Measurements from ENCODE around the gene U2AF1. TPM values are rescaled to one million over a fixed set of nuclear protein-coding genes. Genes with fewer than 3 reads are reported as not detected.
"Not testable (repeated sequence)": the region's sequence is repeated elsewhere in the genome, so short reads cannot be mapped to it uniquely, and the experiment has no call there.

Gene U2AF1
- polyA plus RNA-seq, 3 donors: 12.3 to 88.6 (median 55.1) TPM

GRCh38 chr21:43102281-43102680, 5.1 kb downstream of the U2AF1 start:
- DNase-seq (ENCODE audit: extremely low read depth in 1 of 11, low read depth in 9 of 11, low spot score in 4 of 11): not testable (repeated sequence)

GRCh38 chr21:43101676-43102075, 5.7 kb downstream of the U2AF1 start:
- DNase-seq (ENCODE audit: extremely low read depth in 1 of 11, low read depth in 9 of 11, low spot score in 4 of 11): not testable (repeated sequence)

- DNase-seq (ENCODE audit: extremely low read depth in 1 of 11, low read depth in 9 of 11, low spot score in 4 of 11): not testable (repeated sequence)
Measured at GRCh38 chr21:43101000-43101399, 6.4 kb downstream of the U2AF1 start.

GRCh38 chr21:43091979-43092614, 15.3 kb downstream of the U2AF1 start:
- DNase-seq (ENCODE audit: extremely low read depth in 1 of 11, low read depth in 9 of 11, low spot score in 4 of 11): not testable (repeated sequence)

DNA sequence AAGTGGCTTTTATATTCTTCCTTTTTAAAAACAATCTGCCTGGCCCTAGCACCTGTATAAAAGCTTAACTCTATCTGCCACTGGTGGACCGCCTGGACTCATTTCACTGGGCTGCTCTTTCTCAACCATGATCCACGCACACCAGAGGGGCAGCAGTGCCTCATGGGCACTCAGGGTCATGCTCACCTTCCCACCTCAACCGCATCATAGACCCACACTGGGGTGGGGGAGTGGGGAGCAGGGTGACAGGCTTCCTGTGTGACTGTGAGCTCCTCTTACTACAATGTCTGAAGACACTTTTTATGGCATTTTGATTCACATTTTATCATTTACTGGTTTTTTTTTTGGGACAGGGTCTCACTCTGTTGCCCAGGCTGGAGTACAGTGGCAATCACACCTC, 16.4 kb downstream of the U2AF1 start:
- not testable (repeated sequence) for DNase-seq (ENCODE audit: extremely low read depth in 1 of 11, low read depth in 9 of 11, low spot score in 4 of 11)

DNA sequence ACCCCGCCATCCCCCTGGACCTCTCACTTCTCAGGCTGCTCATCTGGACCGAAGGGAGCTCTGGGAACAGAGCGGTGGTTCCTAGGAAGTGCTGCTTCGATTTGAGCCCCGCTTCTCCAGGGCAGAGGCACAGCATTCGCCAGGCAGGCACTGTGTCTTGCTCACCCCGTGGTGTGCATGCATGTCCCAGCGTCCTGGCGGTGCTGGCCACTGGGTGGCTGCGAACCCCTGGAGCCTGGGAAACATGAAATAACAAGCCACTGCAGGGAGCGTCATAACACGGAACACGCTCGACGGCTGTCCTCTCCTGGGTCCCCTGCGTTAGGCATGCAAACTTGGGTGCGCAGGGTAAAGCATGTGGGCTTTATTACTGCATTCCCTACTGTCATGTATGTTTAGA, 17.9 kb downstream of the U2AF1 start:
- DNase-seq (ENCODE audit: extremely low read depth in 1 of 11, low read depth in 9 of 11, low spot score in 4 of 11): not testable (repeated sequence)

DNA sequence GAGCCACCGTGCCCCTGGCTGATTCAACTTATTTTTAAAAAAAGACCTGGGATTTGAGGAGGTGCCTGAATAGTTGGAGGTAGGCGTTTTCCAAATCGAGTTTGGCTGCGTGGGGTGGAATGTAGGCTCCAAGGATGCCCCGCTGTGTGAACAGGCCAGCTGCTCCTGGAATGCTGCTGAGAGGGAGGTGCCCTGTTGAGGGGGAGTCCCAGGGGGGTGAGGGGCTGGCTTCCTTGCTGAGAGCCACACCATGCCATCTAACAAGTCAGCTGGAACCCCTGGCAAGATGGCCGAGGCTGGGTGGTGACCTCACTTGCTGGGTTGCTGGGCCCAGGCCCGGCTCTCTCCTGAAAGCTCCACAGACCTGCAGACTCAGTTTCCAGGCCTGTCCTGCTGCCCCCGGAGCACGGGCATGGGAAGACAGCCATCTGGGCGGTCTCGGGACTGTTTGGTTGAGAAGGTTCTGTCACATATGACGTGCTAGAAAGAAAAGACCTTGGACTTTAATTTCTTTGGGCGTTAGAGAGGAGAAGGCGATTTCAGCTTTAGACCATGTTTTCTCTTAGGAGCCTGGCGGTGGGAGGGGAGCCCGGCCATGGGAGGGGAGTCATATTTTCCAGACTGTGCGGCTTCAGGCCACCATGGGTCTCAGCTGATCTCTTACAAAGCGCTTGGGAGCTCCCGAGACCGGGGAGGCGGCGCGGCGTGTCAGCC, 24.6 kb downstream of the U2AF1 start:
- DNase-seq (ENCODE audit: extremely low read depth in 1 of 11, low read depth in 9 of 11, low spot score in 4 of 11): not testable (repeated sequence)

GRCh38 chr21:43076643-43077042, 30.7 kb downstream of the U2AF1 start:
- DNase-seq (ENCODE audit: extremely low read depth in 1 of 11, low read depth in 9 of 11, low spot score in 4 of 11): not testable (repeated sequence)

DNA sequence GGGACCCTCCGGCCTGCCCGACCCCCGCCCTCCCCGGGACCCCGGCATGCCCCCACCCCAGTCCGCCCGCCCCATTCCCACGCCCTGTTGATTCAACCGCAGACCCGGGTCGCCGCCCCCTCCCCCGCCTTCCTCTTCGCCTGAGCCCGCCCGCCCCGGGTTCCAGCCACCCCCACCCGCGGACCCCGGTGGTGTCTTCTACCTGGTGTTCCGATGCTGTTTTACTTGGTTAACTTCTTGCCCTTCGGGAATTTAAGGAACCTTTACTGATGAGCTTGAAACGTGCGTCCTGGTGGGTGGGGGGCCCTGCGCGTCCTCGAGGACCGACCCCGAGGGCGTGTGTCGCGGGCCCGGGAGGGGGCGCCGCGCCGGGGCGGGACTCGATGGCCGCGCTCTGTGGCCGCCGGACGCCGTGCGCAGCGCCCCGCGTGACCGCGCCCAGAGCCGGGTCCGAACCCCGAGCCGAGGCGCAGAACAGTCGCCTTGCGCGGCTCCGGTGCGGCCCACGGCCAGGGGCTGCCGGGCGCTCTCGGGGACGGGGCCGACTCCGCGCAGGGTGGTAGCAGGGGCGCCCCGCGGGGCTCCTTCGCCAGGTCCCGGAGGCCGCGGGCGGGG, 31.2 kb downstream of the U2AF1 start:
- DNase-seq (ENCODE audit: extremely low read depth in 1 of 11, low read depth in 9 of 11, low spot score in 4 of 11): not testable (repeated sequence)

DNA sequence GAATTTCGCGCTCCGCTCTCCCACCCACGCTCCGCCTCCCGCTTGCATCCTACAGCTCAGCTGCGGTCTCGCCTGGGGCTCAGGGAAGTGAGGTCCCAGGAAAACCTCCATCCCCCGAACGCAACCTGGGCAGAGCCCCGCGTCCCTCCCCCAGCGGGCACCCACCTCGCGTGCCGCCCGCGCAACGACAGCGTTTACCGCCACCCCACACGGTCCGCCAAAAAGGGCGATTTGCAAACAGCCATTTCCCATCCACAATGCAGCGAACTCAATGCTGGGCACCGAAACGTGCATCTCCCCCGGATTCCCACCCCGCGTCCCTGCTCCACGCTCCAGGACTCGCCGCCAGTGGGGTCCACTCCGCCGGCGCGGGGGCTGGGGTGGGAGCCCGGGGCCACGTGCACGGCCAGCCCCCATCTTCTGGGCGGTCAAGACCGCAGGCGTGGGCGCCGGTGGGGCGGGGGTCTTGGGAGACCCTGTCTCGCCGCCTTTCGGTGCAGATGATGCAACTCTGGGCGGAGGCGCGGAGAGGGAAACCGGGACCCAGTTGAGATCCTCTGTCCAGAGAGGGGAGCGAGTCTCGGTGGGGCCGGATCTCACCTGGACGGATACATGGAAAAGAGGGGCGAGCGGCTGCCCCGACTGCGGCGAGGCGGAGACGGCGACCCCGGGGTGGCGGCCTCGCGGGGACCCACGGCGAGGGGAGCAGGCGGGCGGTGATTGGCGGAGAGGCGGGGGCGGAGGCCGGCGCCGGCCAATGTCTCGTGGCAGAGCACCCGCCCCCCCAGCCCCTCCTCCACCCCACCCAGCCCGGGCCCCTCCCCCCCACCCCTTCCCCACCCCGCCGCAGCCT, 32.0 kb downstream of the U2AF1 start, which contains the start of gene CBS:
Gene CBS (minus strand): TSS at position 666 of the 853 bp plus-strand sequence. CDS start 3,642 bp downstream, outside the sequence.
- not testable (repeated sequence) for DNase-seq (ENCODE audit: extremely low read depth in 1 of 11, low read depth in 9 of 11, low spot score in 4 of 11)

DNA sequence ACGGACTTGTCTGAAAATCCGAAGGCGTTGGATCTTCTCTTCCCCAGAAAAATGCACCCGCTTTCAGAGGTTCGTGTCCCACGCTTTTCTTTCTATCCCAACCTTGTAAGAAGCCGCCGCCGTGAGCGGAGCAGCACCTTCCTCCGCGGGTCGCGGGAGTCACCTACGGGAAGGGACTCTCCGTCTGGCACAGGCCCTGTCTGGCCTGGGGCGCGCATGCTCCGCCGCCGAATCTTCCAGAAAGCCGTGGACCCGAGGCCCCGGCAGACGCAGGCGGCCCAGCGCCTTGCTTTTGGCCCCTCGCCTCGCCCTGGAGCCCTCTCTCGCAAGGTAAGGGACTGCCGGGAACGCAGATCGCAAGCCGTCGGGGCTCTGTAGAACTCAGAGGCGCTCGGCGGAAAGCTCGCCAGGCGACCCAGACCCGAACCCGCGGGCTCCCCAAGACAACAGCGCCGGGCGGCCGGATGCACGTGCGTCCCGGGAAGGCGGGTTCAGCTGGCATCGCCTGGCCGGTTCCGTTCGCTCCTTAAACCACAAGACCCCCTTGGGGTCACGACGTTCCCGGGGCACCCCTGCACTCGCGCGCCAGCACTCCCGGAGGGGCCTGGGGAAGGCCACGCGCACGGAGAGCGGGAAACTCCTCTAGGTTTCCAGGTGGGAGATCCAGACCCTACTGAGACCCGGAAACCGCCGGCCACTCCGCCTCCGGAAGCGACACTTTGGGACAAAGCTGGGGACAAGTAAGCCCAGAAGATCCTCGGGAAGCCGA, 32.8 kb downstream of the U2AF1 start:
- not testable (repeated sequence) for DNase-seq (ENCODE audit: extremely low read depth in 1 of 11, low read depth in 9 of 11, low spot score in 4 of 11)

DNA sequence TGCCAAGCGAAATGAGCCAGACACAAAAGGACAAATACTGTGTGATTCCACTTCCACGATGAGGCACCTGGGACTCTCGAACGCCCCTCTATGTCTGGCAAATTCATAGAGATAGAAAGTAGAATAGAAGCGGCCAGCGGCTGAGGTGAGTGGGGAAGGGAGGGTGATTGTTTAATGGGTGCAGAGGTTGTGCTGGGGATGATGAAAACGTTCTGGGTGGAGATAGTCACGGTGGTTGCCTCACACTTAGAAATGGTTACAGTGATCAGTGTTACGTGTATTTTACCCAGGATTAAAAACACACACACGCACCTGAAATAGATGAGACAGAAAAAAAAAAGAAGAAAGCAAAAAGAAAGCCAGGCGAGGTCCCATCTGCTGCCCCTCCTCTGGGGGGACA, 34.6 kb downstream of the U2AF1 start:
- not testable (repeated sequence) for DNase-seq (ENCODE audit: extremely low read depth in 1 of 11, low read depth in 9 of 11, low spot score in 4 of 11)

- DNase-seq (ENCODE audit: extremely low read depth in 1 of 11, low read depth in 9 of 11, low spot score in 4 of 11): not testable (repeated sequence)
Measured at GRCh38 chr21:43069682-43070081, 37.7 kb downstream of the U2AF1 start.

- not testable (repeated sequence) for DNase-seq (ENCODE audit: extremely low read depth in 1 of 11, low read depth in 9 of 11, low spot score in 4 of 11)
Measured at GRCh38 chr21:43068065-43068464, 39.3 kb downstream of the U2AF1 start.

- DNase-seq (ENCODE audit: extremely low read depth in 1 of 11, low read depth in 9 of 11, low spot score in 4 of 11): not testable (repeated sequence)
Measured at GRCh38 chr21:43066690-43067089, 40.7 kb downstream of the U2AF1 start.

- DNase-seq (ENCODE audit: extremely low read depth in 1 of 11, low read depth in 9 of 11, low spot score in 4 of 11): not testable (repeated sequence)
Measured at GRCh38 chr21:43065991-43066390, 41.4 kb downstream of the U2AF1 start.

DNA sequence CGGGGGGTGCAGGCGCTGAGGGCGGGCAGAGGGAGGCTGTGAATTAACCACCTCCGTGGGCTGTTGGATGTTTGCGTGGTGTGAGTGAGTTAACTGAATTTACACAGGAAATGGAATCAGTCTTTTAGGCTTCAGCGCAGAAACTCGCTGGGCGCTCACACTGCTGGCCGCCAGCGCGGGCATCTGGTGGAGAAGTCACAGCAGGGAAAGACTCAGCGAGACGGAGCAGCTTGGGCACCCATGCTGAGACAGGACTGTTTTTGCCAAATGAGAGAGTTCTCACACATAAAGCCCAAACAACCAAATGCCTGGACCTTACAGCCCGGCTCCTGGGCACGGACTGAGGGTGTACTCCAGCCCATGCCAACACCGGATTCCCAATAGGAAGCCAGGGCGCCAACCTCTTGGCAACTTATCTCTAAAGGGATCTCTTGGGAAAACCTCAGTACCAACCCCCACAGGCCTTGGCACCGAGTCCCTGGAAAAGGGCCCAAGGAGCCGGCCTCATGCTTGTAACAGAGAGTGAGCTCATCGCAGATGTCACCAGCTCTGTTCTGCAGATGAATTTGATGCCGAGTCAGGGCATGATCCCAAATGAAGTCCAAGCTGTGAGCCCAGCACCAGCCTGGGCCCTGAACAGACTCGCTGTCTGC, 43.0 kb downstream of the U2AF1 start:
- not testable (repeated sequence) for DNase-seq (ENCODE audit: extremely low read depth in 1 of 11, low read depth in 9 of 11, low spot score in 4 of 11)
